ENCODE results near the gene SLC35E4. TPM values are rescaled to one million over a fixed set of nuclear protein-coding genes. Genes with fewer than 3 reads are reported as not detected.
"Not testable (repeated sequence)": the region's sequence is repeated elsewhere in the genome, so short reads cannot be mapped to it uniquely, and the experiment has no call there.

The SLC35E4 gene, protein sequence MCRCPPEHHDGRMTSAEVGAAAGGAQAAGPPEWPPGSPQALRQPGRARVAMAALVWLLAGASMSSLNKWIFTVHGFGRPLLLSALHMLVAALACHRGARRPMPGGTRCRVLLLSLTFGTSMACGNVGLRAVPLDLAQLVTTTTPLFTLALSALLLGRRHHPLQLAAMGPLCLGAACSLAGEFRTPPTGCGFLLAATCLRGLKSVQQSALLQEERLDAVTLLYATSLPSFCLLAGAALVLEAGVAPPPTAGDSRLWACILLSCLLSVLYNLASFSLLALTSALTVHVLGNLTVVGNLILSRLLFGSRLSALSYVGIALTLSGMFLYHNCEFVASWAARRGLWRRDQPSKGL
- 10 to 100 TPM in 2 of 4 donors, 1 to 10 TPM in 2; 8.5 to 19.3 (median 10.9) TPM for total RNA-seq

DNA sequence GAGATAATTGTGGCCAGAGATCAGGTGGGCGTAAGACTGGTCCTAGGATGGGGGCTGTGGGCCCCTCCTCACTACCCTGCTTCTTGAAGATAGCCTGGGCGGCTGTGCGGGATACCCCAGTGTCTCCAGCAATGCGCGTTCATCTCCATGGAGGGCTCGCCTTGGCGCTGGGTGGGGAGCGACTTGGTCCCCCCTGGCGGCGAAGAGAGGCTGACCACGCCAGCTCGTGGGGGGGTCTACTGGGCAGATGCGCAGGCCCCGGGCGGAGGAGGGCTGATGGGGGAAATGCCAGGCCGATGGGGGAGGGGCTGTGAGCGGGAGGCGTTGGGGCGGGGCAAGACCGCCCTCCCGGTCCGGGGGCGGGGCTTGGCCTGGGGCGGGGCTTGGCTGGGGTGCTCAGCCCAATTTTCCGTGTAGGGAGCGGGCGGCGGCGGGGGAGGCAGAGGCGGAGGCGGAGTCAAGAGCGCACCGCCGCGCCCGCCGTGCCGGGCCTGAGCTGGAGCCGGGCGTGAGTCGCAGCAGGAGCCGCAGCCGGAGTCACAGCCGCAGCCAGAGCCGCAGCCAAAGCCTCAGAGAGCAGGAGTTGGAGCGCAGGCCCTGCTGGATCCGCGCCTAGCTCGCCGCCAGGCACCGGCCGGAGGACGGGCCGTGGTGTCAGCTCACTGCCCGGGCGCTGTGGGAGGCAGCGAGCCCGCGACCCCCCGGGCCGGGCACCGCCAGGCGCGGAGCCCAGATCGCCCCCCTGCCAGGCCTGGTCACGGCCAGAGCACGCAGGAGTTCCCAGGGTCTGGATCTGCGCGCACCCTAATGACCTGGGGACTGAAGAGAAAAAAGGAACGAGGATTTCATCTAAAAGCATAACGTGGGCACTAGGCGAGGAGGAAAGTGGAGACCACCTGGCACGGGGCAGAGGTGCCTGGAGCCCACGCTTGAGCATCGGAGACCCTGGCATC, at the start of gene SLC35E4:
TSS of gene SLC35E4 (plus strand) at position 509 of the 953 bp plus-strand sequence. CDS start 670 bp downstream, outside the sequence.
- H3K4me3 ChIP-seq: peak within 1 kb of the TSS; percentile 67 to 96 (median 78)
- TF ChIP-seq, protein P1, sequence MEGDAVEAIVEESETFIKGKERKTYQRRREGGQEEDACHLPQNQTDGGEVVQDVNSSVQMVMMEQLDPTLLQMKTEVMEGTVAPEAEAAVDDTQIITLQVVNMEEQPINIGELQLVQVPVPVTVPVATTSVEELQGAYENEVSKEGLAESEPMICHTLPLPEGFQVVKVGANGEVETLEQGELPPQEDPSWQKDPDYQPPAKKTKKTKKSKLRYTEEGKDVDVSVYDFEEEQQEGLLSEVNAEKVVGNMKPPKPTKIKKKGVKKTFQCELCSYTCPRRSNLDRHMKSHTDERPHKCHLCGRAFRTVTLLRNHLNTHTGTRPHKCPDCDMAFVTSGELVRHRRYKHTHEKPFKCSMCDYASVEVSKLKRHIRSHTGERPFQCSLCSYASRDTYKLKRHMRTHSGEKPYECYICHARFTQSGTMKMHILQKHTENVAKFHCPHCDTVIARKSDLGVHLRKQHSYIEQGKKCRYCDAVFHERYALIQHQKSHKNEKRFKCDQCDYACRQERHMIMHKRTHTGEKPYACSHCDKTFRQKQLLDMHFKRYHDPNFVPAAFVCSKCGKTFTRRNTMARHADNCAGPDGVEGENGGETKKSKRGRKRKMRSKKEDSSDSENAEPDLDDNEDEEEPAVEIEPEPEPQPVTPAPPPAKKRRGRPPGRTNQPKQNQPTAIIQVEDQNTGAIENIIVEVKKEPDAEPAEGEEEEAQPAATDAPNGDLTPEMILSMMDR (IDR thresholded peaks at IDR 0.05 in 4 of 5, conservative IDR thresholded peaks at IDR 0.05 in 1 of 5): peak in 2 of 5 experiments; percentile 18 to 29
- peak; percentile 94 for TF ChIP-seq POLR2A (IDR thresholded peaks at IDR 0.05)
- DNase-seq (peak; percentile 92 to 93), ATAC-seq (peak; percentile 68 to 71)
- in situ Hi-C loops (cut with MboI; ENCODE audit: low sequenced_read_pairs in 4 of 4): loop anchor here (10.0 to 25.0 kb wide), 4 partner anchors 59 to 289 kb away; partner anchors contain the start of gene OSBP2 (in 1 of the 4)
- H3K9me3 ChIP-seq: no peaks in the 10 kb centered on the region
- intact Hi-C loops (cut with DNase I; ENCODE audit: low total_unique reads): loop anchor here (1.0 to 2.0 kb wide), 9 partner anchors 29 to 657 kb away; partner anchors contain the start of genes DUSP18, OSBP2, PIK3IP1 and RNF185
- H3K36me3 ChIP-seq: no peaks in the 10 kb centered on the region
- H3K27me3 ChIP-seq: no peaks in the 10 kb centered on the region
- H3K27ac ChIP-seq: peak within 1 kb of the TSS; percentile 95 to 99 (median 98)
- H3K4me1 ChIP-seq: peaks cover 44 to 48% of the 10 kb centered on the region in 2 donors

DNA sequence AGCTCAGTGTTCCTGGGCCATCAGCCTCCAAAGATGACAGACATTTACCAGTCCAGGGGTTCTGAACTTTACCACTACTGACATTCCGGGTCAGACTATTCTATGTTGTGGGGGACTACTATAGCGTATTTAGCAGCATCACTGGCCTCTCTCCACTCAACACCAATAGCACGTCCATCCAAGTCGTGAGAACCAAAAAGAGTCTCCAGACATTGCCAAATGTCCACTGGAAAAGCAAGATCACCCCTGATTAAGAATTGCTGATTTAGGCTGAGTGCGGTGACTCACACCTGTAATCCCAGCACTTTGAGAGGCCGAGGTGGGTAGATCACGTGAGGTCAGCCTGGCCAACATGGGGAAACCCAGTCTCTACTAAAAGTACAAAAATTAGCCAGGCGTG, 49.2 kb upstream of the SLC35E4 start:
- H3K9me3 ChIP-seq: no peaks in the 10 kb centered on the region
- H3K36me3 ChIP-seq: peaks cover 0 to 76% of the 10 kb centered on the region in 2 donors
- in situ Hi-C loops (cut with MboI; ENCODE audit: low sequenced_read_pairs in 4 of 4): no loop called here
- no peak overlapping the region for H3K27ac ChIP-seq
- TF ChIP-seq, protein P1 (IDR thresholded peaks at IDR 0.05 in 4 of 5, conservative IDR thresholded peaks at IDR 0.05 in 1 of 5): no peak
- TF ChIP-seq POLR2A (IDR thresholded peaks at IDR 0.05): no peak
- ATAC-seq (no peak), DNase-seq (no peak)
- intact Hi-C loops (cut with DNase I; ENCODE audit: low total_unique reads): no loop called here
- H3K4me3 ChIP-seq: no peak overlapping the region
- peaks cover 9 to 15% of the 10 kb centered on the region in 2 donors for H3K4me1 ChIP-seq
- no peaks in the 10 kb centered on the region for H3K27me3 ChIP-seq

DNA sequence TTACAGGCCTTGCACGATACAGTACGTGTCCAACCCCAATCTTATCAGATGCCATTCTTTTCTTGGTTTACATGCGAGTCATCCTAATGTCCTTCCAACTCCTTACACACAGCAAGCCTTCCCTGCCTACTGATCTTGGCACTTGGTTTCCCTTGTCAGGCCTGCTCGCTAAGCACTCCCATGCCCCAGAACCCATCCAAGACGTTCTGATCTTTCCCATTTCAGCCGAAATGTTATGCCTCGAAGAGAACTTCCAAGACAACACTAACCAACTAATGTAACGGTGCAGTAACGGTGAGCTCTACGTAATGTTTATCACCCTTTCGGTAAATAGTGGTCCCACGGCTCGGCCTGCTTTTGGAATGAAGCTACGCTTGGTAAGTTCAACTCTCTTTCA, 44.4 kb upstream of the SLC35E4 start:
- Histone ChIP-seq H3K27ac (peak overlapping the region; percentile 78 to 94 (median 86)), H3K27me3 (no peaks in the 10 kb centered on the region), H3K4me3 (peak overlapping the region; percentile 62 to 94 (median 90)), H3K36me3 (peaks cover 0 to 28% of the 10 kb centered on the region in 2 donors), H3K4me1 (peaks cover 13 to 19% of the 10 kb centered on the region in 2 donors), H3K9me3 (no peaks in the 10 kb centered on the region)
- TF ChIP-seq POLR2A (IDR thresholded peaks at IDR 0.05): no peak
- TF ChIP-seq, protein P1 (IDR thresholded peaks at IDR 0.05 in 4 of 5, conservative IDR thresholded peaks at IDR 0.05 in 1 of 5): no peak
- peak in 1 of 2 donors; percentile 1 for ATAC-seq
- in situ Hi-C loops (cut with MboI; ENCODE audit: low sequenced_read_pairs in 4 of 4): no loop called here
- no peak for DNase-seq
- intact Hi-C loops (cut with DNase I; ENCODE audit: low total_unique reads): loop anchor here (1.0 to 5.0 kb wide), 2 partner anchors 15 to 76 kb away; partner anchors contain the start of gene DUSP18

DNA sequence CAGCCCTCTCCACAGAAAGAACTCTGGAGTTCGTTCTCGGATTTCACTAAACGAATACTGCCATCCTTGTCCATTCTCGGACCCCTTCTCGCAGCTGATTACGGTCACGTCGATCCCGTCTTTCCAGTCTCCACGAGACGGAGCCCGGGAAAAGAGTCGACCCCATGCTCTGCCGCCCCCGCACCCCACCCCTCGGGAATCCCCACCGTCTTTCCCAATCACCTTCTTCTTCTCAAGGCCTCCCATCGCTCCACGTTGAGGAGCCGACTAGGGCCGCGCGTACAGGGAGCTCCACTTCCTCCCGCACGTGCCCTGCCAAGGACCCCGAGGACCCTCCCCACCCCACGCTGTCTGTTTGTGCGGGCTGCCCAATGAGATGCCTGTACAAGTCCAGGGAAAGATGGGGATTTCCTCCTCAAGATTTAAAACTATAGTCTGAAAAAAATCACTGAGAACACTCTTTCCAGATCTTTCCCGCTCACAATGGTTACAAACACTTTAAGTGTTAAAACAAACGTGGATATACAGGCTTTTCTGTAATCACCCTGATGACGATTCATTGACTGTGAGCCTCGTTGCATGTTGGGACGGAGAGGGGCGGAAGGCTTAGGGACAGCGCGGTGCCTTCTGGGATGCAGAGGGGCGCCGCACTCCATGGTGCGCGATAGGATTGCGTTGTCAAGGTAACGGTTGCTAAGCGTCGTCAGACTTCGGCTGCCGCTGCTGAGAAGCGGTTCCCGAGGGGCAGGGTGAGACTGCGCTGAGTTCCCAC, 43.8 kb upstream of the SLC35E4 start, which contains the start of gene PES1:
TSS of gene PES1 (minus strand) at position 323 of the 772 bp plus-strand sequence. CDS start at position 246, 77 bp downstream.
- TF ChIP-seq, protein P1 (IDR thresholded peaks at IDR 0.05 in 4 of 5, conservative IDR thresholded peaks at IDR 0.05 in 1 of 5): no peak
- peak; percentile 44 to 59 for TF ChIP-seq POLR2A (IDR thresholded peaks at IDR 0.05)
- ATAC-seq: peak; percentile 100
- Histone ChIP-seq H3K4me3 (peak within 1 kb of the TSS; percentile 62 to 94 (median 90)), H3K27me3 (no peaks in the 10 kb centered on the region), H3K4me1 (peaks cover 13 to 19% of the 10 kb centered on the region in 2 donors), H3K27ac (peak within 1 kb of the TSS; percentile 78 to 94 (median 86)), H3K36me3 (peaks cover 0 to 23% of the 10 kb centered on the region in 2 donors), H3K9me3 (no peaks in the 10 kb centered on the region)
- in situ Hi-C loops (cut with MboI; ENCODE audit: low sequenced_read_pairs in 4 of 4) (no loop called here), intact Hi-C loops (cut with DNase I; ENCODE audit: low total_unique reads) (loop anchor here (1.0 to 5.0 kb wide), 3 partner anchors 15 to 76 kb away; partner anchors contain the start of genes DUSP18 and SLC35E4)
- peak; percentile 90 to 94 for DNase-seq

DNA sequence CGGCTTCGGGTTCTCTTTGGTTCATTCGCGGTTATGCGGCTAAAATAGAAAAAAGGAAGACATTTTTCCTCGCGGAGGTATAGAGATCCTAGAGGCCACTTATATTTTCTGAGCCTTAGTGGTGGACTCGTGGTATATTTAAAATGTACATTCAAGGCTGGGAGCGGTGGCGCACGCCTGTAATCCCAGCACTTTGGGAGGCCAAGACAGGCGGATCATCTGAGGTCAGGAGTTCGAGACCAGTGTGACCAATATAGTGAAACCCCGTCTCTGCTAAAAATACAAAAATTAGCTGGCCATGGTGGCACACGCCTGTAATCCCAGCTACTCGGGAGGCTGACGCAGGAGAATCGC, 43.2 kb upstream of the SLC35E4 start:
- ATAC-seq; H3K27me3 ChIP-seq; H3K9me3 ChIP-seq; DNase-seq; in situ Hi-C loops (cut with MboI; ENCODE audit: low sequenced_read_pairs in 4 of 4): not testable (repeated sequence)
- intact Hi-C loops (cut with DNase I; ENCODE audit: low total_unique reads): loop anchor here (2.0 to 5.0 kb wide), 2 partner anchors 42 to 75 kb away; partner anchors contain the start of genes DUSP18 and SLC35E4
- peak overlapping the region in 3 of 4 donors; percentile 85 to 94 (median 86) for H3K27ac ChIP-seq
- peaks cover 13 to 19% of the 10 kb centered on the region in 2 donors for H3K4me1 ChIP-seq
- H3K36me3 ChIP-seq: peaks cover 0 to 17% of the 10 kb centered on the region in 2 donors
- H3K4me3 ChIP-seq: peak overlapping the region; percentile 62 to 94 (median 90)

All from gastrocnemius medialis (tissue), 4 donors.